Right cardiac atrium (tissue), 5 donors: ENCODE results near the gene MISP. TPM values are rescaled to one million over a fixed set of nuclear protein-coding genes. Genes with fewer than 3 reads are reported as not detected.
A peak's percentile ranks its signal among the peaks of the same experiment; 100 is the strongest.

Experiments
- ATAC-seq, 2 donors: fragments of 200-7000 bp; cut with Tn5 transposase; one replicate each; pipeline versions ENCODE4 v1.8.0 to v1.9.1; 2020; ENCODE audit warnings: moderate library complexity in 2 of 2, mild to moderate bottlenecking in 1 of 2
- DNase-seq, 3 donors: peaks; one replicate each; pipeline ENCODE4 v3.0.0-alpha.2; 2020
- H3K27ac ChIP-seq: one replicate; pipeline ENCODE4 v1.5.1; 2013; ENCODE audit warnings: mild to moderate bottlenecking, low read length, control low read depth, moderate library complexity
- H3K27me3 ChIP-seq: one replicate; pipeline ENCODE4 v1.6.1; 2013; ENCODE audit not compliant: control insufficient read depth, insufficient read depth
- H3K4me1 ChIP-seq: one replicate; pipeline ENCODE4 v1.6.1; 2013; ENCODE audit warnings: low read length; ENCODE audit not compliant: control insufficient read depth, insufficient read depth
- H3K4me3 ChIP-seq: one replicate; pipeline ENCODE4 v1.5.1; 2013; ENCODE audit warnings: low read length, control low read depth
- H3K9me3 ChIP-seq: one replicate; pipeline ENCODE4 v1.6.1; 2013; ENCODE audit warnings: low read length; ENCODE audit not compliant: control insufficient read depth
- WGBS: extraction: QIAGEN DNeasy Blood & Tissue Kit; methylation state at CpG from one replicate; pipeline ENCODE4 v1.1.7; 2013; 5-methylcytosine and 5-hydroxymethylcytosine counted together
- intact Hi-C, 4 donors: fragments of 100-400 bp; cut with DNase I; formaldehyde crosslinking; loops; one replicate each; pipeline versions ENCODE4 v1.11.0 to v1.14.0; 2022 to 2023
- polyA plus RNA-seq: library from polyadenylated mRNA; stranded (reverse); fragments of 200-250 nt; gene quantifications from one replicate; pipeline ENCODE4 v1.2.3, GENCODE V29; 2013
- total RNA-seq, 4 donors: library from RNA; stranded (reverse); fragmentation: NEBNext Ultra II Directional; extraction: Animal tissue kit (Norgen Biotek cat#: 25700); gene quantifications; one replicate each; pipeline ENCODE4 v1.2.1, GENCODE V29; 2021
- donor health status: healthy with polysubstance abuse.
- donor health status: DM: no; HTN: yes; CAD: no.
- donor health status: DM: no; HTN: no; CAD: no.
- donor health status: DM: no; HTN: yes; CAD: no; lungs with severe emphysema.
- donor health status: DM: yes; HTN: yes; CAD: no.

The MISP gene
- total and polyA plus RNA-seq, 5 donors: 0.02 to 0.22 TPM; not detected in 3

GRCh38 chr19:711254-711653 is 39.7 kb upstream of the MISP start:
- DNase-seq: no peak
- no peak overlapping the region for H3K4me3 ChIP-seq
- no peak overlapping the region for H3K27ac ChIP-seq
- WGBS: 80% methylated on average over 8 of the region's 8 CpGs
- no peaks in the 10 kb centered on the region for H3K27me3 ChIP-seq
- intact Hi-C loops: no loop called here
- no peaks in the 10 kb centered on the region for H3K9me3 ChIP-seq
- H3K4me1 ChIP-seq: no peaks in the 10 kb centered on the region
- no peak for ATAC-seq

- H3K4me3 ChIP-seq: no peak overlapping the region
- WGBS: 99% methylated on average over 3 of the region's 3 CpGs
- H3K27ac ChIP-seq: no peak overlapping the region
- ATAC-seq (no peak), DNase-seq (no peak)
- no peaks in the 10 kb centered on the region for H3K9me3 ChIP-seq
- no peaks in the 10 kb centered on the region for H3K4me1 ChIP-seq
- H3K27me3 ChIP-seq: no peaks in the 10 kb centered on the region
- intact Hi-C loops: no loop called here
These were observed 35.6 kb upstream of the MISP start for GRCh38 chr19:715347-715746.

GRCh38 chr19:718251-718951 is 32.5 kb upstream of the MISP start:
- Histone ChIP-seq H3K27ac (peak overlapping the region; percentile 53), H3K4me1 (no peaks in the 10 kb centered on the region), H3K4me3 (no peak overlapping the region), H3K9me3 (no peaks in the 10 kb centered on the region), H3K27me3 (no peaks in the 10 kb centered on the region)
- DNase-seq: peak; percentile 60 to 83 (median 80)
- intact Hi-C loops: no loop called here
- 57% methylated on average over 23 of the region's 23 CpGs for WGBS
- peak; percentile 4 to 23 for ATAC-seq

GRCh38 chr19:718991-719512 is 31.9 kb upstream of the MISP start:
- Histone ChIP-seq H3K27me3 (no peaks in the 10 kb centered on the region), H3K4me3 (no peak overlapping the region), H3K27ac (peak overlapping the region; percentile 38), H3K4me1 (no peaks in the 10 kb centered on the region), H3K9me3 (no peaks in the 10 kb centered on the region)
- ATAC-seq (peak; percentile 74 to 81), DNase-seq (peak; percentile 91 to 95 (median 94))
- 34% methylated on average over 54 of the region's 54 CpGs for WGBS
- intact Hi-C loops: no loop called here

GRCh38 chr19:719636-720344 is 31.1 kb upstream of the MISP start:
- Histone ChIP-seq H3K4me3 (no peak overlapping the region), H3K27me3 (no peaks in the 10 kb centered on the region), H3K4me1 (no peaks in the 10 kb centered on the region), H3K27ac (peak overlapping the region; percentile 38), H3K9me3 (no peaks in the 10 kb centered on the region)
- peak in 2 of 3 donors; percentile 82 to 85 for DNase-seq
- 24% methylated on average over 79 of the region's 79 CpGs for WGBS
- ATAC-seq: peak; percentile 37
- intact Hi-C loops: no loop called here

- Histone ChIP-seq H3K4me3 (no peak overlapping the region), H3K9me3 (no peaks in the 10 kb centered on the region), H3K4me1 (no peaks in the 10 kb centered on the region), H3K27me3 (no peaks in the 10 kb centered on the region), H3K27ac (peak overlapping the region; percentile 33)
- WGBS: 33% methylated on average over 58 of the region's 58 CpGs
- ATAC-seq (peak; percentile 11 to 34), DNase-seq (peak in 2 of 3 donors; percentile 71 to 77)
- intact Hi-C loops: no loop called here
These were observed 30.4 kb upstream of the MISP start for GRCh38 chr19:720345-721160.

GRCh38 chr19:722553-723101 is 28.3 kb upstream of the MISP start:
- Histone ChIP-seq H3K4me3 (no peak overlapping the region), H3K27me3 (no peaks in the 10 kb centered on the region), H3K9me3 (no peaks in the 10 kb centered on the region), H3K4me1 (no peaks in the 10 kb centered on the region), H3K27ac (no peak overlapping the region)
- intact Hi-C loops: no loop called here
- WGBS: 44% methylated on average over 17 of the region's 17 CpGs
- peak; percentile 86 for DNase-seq
- peak; percentile 25 to 74 for ATAC-seq

GRCh38 chr19:723247-723646 is 27.7 kb upstream of the MISP start:
- WGBS: 78% methylated on average over 13 of the region's 13 CpGs
- Histone ChIP-seq H3K4me3 (no peak overlapping the region), H3K9me3 (no peaks in the 10 kb centered on the region), H3K4me1 (no peaks in the 10 kb centered on the region), H3K27me3 (no peaks in the 10 kb centered on the region), H3K27ac (no peak overlapping the region)
- ATAC-seq: no peak
- intact Hi-C loops: no loop called here
- DNase-seq: no peak

- no peaks in the 10 kb centered on the region for H3K4me1 ChIP-seq
- 93% methylated on average over 18 of the region's 18 CpGs for WGBS
- DNase-seq: no peak
These were observed 27.2 kb upstream of the MISP start for GRCh38 chr19:723714-724113.

GRCh38 chr19:725461-726089 is 25.3 kb upstream of the MISP start:
- DNase-seq (no peak), ATAC-seq (no peak)
- H3K27ac ChIP-seq: no peak overlapping the region
- 94% methylated on average over 13 of the region's 13 CpGs for WGBS
- no peaks in the 10 kb centered on the region for H3K27me3 ChIP-seq
- intact Hi-C loops: no loop called here
- H3K4me1 ChIP-seq: no peaks in the 10 kb centered on the region
- no peaks in the 10 kb centered on the region for H3K9me3 ChIP-seq
- no peak overlapping the region for H3K4me3 ChIP-seq

More at GRCh38 chr19:723714-724113, 27.2 kb upstream of the MISP start:
- H3K27ac ChIP-seq: no peak overlapping the region
- no peaks in the 10 kb centered on the region for H3K9me3 ChIP-seq
- H3K4me3 ChIP-seq: no peak overlapping the region
- H3K27me3 ChIP-seq: no peaks in the 10 kb centered on the region
- intact Hi-C loops: no loop called here
- no peak for ATAC-seq
